NCI-H1105 (cell line): ENCODE data around the gene CBARP.

Experiments
- DNase-seq: peaks from one replicate; lab custom pipeline; 2025; lab: John Stamatoyannopoulos, UW

CBARP gene

GRCh38 chr19:1237754-1238368 lies at the start of gene CBARP:
Gene CBARP (minus strand): TSS chr19:1238005. CDS start chr19:1236100, 1,905 bp downstream.
- peak; percentile 23 for DNase-seq

- no peak for DNase-seq
These were observed 48.9 kb upstream of the CBARP start for GRCh38 chr19:1286487-1287353.

- DNase-seq = no peak
These were observed 48.0 kb upstream of the CBARP start, which contains the start of gene EFNA2 for GRCh38 chr19:1285737-1286360. Gene EFNA2 (plus strand): TSS chr19:1285873. CDS start chr19:1286169, 296 bp downstream.

GRCh38 chr19:1284979-1285736 lies 47.4 kb upstream of the CBARP start:
- DNase-seq = no peak

DNA sequence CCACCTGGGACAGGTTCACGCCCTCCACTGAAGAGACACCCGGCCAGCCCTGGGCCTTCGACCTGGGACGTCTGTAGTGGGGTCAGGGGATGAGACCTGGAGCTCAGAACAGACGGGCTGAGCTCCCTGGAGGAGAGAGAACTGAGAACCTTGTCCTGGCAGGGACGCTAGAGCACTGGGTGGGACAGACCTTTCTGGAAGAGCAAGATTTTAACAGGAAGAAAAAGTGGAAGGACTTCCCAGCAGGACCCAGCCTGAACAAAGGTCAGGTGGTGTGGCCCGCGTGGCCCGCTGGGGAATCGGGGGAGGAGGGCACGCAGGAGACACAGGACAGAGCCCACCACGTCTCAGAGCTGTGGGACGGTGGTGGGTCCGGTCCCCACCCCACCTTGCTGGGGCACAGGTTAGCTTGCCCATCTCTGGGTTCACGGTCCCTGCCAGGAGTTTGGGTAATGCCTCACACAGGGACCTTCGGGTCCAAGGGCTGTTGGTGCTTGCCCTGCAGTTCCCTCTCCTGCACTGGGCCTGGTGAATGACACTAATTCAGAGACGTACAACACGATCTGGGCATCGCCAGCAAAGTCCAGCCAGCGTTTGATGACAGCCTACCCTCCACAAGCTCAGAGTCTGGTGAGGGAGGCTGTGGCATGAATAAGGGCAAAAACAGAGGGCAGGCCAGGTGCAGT lies 46.6 kb upstream of the CBARP start:
- DNase-seq = no peak

DNA sequence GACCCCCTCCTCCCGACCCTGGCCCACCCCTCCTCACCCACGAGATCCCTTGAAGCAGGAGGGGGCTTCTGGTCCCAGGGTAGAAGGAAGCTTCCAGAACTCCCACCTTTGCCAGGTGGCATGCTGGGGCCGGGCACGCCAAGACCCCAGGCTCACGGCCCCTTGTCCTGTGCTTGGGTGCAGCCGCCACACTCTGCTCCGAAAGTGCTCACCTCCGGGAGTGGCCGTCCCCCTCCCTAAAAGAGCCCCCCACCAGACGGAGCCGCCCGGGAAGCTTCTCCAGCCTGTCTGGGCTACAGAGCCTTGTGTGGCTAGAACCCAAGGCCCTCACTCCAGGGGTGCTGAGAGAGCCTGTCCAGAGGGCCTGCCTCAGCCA lies 46.1 kb upstream of the CBARP start:
- no peak for DNase-seq

- DNase-seq = no peak
These were observed 45.6 kb upstream of the CBARP start for GRCh38 chr19:1283207-1283916.

GRCh38 chr19:1282588-1283206 lies 44.9 kb upstream of the CBARP start:
- DNase-seq = no peak

GRCh38 chr19:1281569-1282287 lies 43.9 kb upstream of the CBARP start:
- no peak for DNase-seq

GRCh38 chr19:1280636-1281568 lies 43.1 kb upstream of the CBARP start:
- no peak for DNase-seq

- DNase-seq = peak; percentile 59
These were observed 42.1 kb upstream of the CBARP start for GRCh38 chr19:1279782-1280341.

GRCh38 chr19:1278713-1279660 lies 41.2 kb upstream of the CBARP start:
- no peak for DNase-seq

GRCh38 chr19:1278074-1278473 lies 40.3 kb upstream of the CBARP start:
- DNase-seq = no peak

DNA sequence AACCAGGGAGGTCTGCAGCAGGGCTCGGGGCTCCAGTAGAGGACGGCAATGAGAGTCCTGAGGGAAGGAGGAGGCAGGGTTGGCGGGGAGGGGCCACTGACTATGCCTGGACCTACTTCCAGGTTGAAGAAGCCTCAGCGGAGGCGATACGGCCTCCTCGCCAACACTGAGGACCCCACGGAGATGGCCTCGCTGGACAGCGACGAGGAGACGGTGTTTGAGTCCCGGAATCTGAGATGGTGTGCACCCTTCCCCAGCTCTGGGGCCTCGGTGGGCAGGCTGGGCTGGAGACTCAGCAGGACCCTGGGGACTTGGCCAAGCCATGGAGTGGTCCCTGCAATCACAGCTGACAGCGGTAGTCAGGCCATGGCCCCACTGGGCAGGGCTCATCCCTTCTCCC lies 39.3 kb upstream of the CBARP start:
- no peak for DNase-seq

DNA sequence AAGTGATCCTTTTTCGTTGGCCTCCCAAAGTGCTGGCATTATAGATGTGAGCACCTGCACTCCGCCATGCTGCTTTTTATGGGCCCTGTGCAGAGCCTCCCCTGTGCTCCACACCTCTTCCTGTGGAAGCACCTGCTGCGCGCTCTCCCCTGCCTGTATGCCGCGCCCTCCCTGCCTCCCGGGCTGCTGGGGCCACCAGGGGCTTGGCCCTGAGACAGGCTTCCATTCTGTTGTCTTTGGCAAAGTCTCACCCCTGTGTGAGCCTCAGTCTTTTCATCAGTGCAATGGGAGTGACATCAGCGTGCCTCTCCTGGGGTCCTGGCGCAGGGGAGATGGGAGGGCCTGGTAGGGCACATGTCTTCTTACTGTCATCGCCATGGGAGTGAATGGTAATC lies 38.8 kb upstream of the CBARP start:
- DNase-seq = no peak

- DNase-seq = no peak
These were observed 38.3 kb upstream of the CBARP start for GRCh38 chr19:1275976-1276627.
